ENCODE data around the gene GRM6.

Gene GRM6

GRCh38 chr5:178983728-178984127, 11.4 kb downstream of the GRM6 start:
- DNase-seq, result no peak

GRCh38 chr5:178982941-178983340, 12.2 kb downstream of the GRM6 start:
- DNase-seq, result no peak

- no peak for DNase-seq
Measured at GRCh38 chr5:178981381-178981780, 13.7 kb downstream of the GRM6 start.

- DNase-seq, result no peak
Measured at GRCh38 chr5:178965465-178966055, 29.6 kb downstream of the GRM6 start.

GRCh38 chr5:178941361-178941760, 53.8 kb downstream of the GRM6 start:
- DNase-seq, result no peak

GRCh38 chr5:178940569-178941360, 54.4 kb downstream of the GRM6 start, which contains the start of gene ZNF454:
Gene ZNF454, plus strand, starts transcription at chr5:178941198. Its CDS starts 1,594 bp downstream, at chr5:178942792.
- no peak for DNase-seq

GRCh38 chr5:178931846-178932760, 63.0 kb downstream of the GRM6 start:
- no peak for DNase-seq

Measured in activated CD4-positive, CD25-positive, alpha-beta regulatory T cell (primary cell).